H1 (cell line): ENCODE measurements around the gene TNXB. TPM values are rescaled to one million over a fixed set of nuclear protein-coding genes. Genes with fewer than 3 reads are reported as not detected.

Experiments
- BACH1 ChIP-seq: IDR thresholded peaks from 2 replicates; pipeline ENCODE4 v1.6.1; 2012; ENCODE audit warnings: low read length, improper control_type of control experiment
- CHD7 ChIP-seq: fragments of 300-600 bp; sonication (generic); IDR thresholded peaks from 2 replicates; pipeline ENCODE4 v1.7.1; 2012; ENCODE audit warnings: low read length, moderate library complexity, mild to moderate bottlenecking, inconsistent platforms; ENCODE audit not compliant: insufficient replicate concordance
- E2F6 ChIP-seq: IDR thresholded peaks from 2 replicates; pipeline ENCODE4 v1.6.1; 2012; ENCODE audit warnings: inconsistent platforms
- FOSL1 ChIP-seq: IDR thresholded peaks from 2 replicates; pipeline ENCODE4 v1.6.1; 2011; ENCODE audit warnings: mild to moderate bottlenecking, low read depth, low read length, moderate library complexity; ENCODE audit not compliant: insufficient read depth
- GTF2F1 ChIP-seq: IDR thresholded peaks from 2 replicates; pipeline ENCODE4 v1.6.1; 2012; ENCODE audit warnings: low read depth, low read length, improper control_type of control experiment, borderline replicate concordance
- NRF1 ChIP-seq: IDR thresholded peaks from 2 replicates; pipeline ENCODE4 v1.6.1; 2011; ENCODE audit warnings: mild to moderate bottlenecking, low read depth, low read length, improper control_type of control experiment
- RFX5 ChIP-seq: IDR thresholded peaks from 2 replicates; pipeline ENCODE4 v1.6.1; 2011; ENCODE audit warnings: low read depth, low read length, improper control_type of control experiment, borderline replicate concordance
- polyA plus RNA-seq, 7 experiments: library from polyadenylated mRNA; depleted of rRNA in 3 of 7; stranded (reverse) in 5 of 7; unstranded in 2 of 7; fragments of >200 nt in 5 of 7; fragments of 200-250 nt in 2 of 7; gene quantifications; 1 replicate in 5 of 7; 2 replicates in 1 of 7; 4 replicates in 1 of 7; pipeline versions ENCODE4 v1.2.1 to v1.2.3, GENCODE V29; 2011 to 2013; ENCODE audit warnings: missing spikeins in 2 of 7, mixed read lengths in 2 of 7
- total RNA-seq: library from RNA; stranded (reverse); fragmentation: NEBNext Ultra II Directional; extraction: Animal tissue kit (Norgen Biotek cat#: 25700); gene quantifications from 2 replicates; pipeline ENCODE4 v1.2.1, GENCODE V29; 2021

TNXB gene
- total and polyA plus RNA-seq, 2 of the 8 experiments (the other 6 are each of a cell fraction or from before 2014, with no cell fraction given) = 3.1 to 4.8 TPM

- TF ChIP-seq CHD7 (no peak), E2F6 (no peak), NRF1 (peak; percentile 75), FOSL1 (no peak), BACH1 (no peak), RFX5 (0 out of 2 replicates have a peak, but pooled peaks have one; percentile 37), GTF2F1 (no peak; the same call in 1 of the 2 replicates)
These were observed 18.8 kb upstream of the TNXB start, which contains the start of gene ATF6B (continued) for GRCh38 chr6:32127717-32128592.
